GM19397 (cell line): ENCODE measurements around the gene TMEM108.

Experiments
- ATAC-seq: cut with Tn5 transposase; IDR thresholded peaks from one replicate; pipeline ENCODE4 v1.9.1; 2021; ENCODE audit warnings: mild to moderate bottlenecking, moderate library complexity; ENCODE audit not compliant: unreplicated experiment

Gene TMEM108

GRCh38 chr3:133408366-133408765 lies 370.2 kb downstream of the TMEM108 start:
- ATAC-seq: no peak

GRCh38 chr3:133408961-133409360 lies 370.8 kb downstream of the TMEM108 start:
- no peak for ATAC-seq

- no peak for ATAC-seq
Observed at GRCh38 chr3:133410191-133410892, 372.2 kb downstream of the TMEM108 start.

- ATAC-seq: no peak
Observed at GRCh38 chr3:133412183-133413132, 374.3 kb downstream of the TMEM108 start.

GRCh38 chr3:133413161-133414020 lies 375.2 kb downstream of the TMEM108 start:
- ATAC-seq: no peak

- no peak for ATAC-seq
Observed at GRCh38 chr3:133414021-133414392, 375.8 kb downstream of the TMEM108 start.

- ATAC-seq: no peak
Observed at GRCh38 chr3:133418361-133418760, 380.2 kb downstream of the TMEM108 start.

GRCh38 chr3:133419151-133419909 lies 381.1 kb downstream of the TMEM108 start:
- no peak for ATAC-seq

- no peak for ATAC-seq
Observed at GRCh38 chr3:133424937-133425869, 387.0 kb downstream of the TMEM108 start.

- ATAC-seq: no peak
Observed at GRCh38 chr3:133425898-133426297, 387.7 kb downstream of the TMEM108 start.

- no peak for ATAC-seq
Observed at GRCh38 chr3:133426721-133427120, 388.5 kb downstream of the TMEM108 start.

GRCh38 chr3:133428552-133428951 lies 390.4 kb downstream of the TMEM108 start:
- ATAC-seq: no peak

GRCh38 chr3:133429063-133429462 lies 390.9 kb downstream of the TMEM108 start:
- no peak for ATAC-seq

GRCh38 chr3:133439563-133439962 lies 401.4 kb downstream of the TMEM108 start:
- ATAC-seq: no peak

GRCh38 chr3:133440652-133441051 lies 402.5 kb downstream of the TMEM108 start:
- no peak for ATAC-seq

GRCh38 chr3:133441867-133442270 lies 403.7 kb downstream of the TMEM108 start:
- peak; percentile 58 for ATAC-seq

GRCh38 chr3:133442518-133442917 lies 404.3 kb downstream of the TMEM108 start:
- ATAC-seq: no peak

GRCh38 chr3:133443649-133444422 lies 405.6 kb downstream of the TMEM108 start:
- ATAC-seq: no peak

- no peak for ATAC-seq
Observed at GRCh38 chr3:133444423-133444774, 406.2 kb downstream of the TMEM108 start.
